H9 (cell line): ENCODE data around the gene MLPH. TPM values are rescaled to one million over a fixed set of nuclear protein-coding genes. Genes with fewer than 3 reads are reported as not detected.

ENCODE experiments used
- DNase-seq: peaks from one replicate; pipeline ENCODE4 v3.0.0-alpha.2; 2017
- H2AFZ ChIP-seq: one replicate; pipeline ENCODE4 v1.6.1; 2013; ENCODE audit warnings: mild to moderate bottlenecking, low read length, control low read depth, moderate library complexity
- H2AK5ac ChIP-seq: 2 replicates; pipeline ENCODE4 v1.6.1; 2013; ENCODE audit warnings: low read length, control low read depth, mixed read lengths; ENCODE audit not compliant: insufficient read length
- H2BK120ac ChIP-seq: one replicate; pipeline ENCODE4 v1.6.1; 2013; ENCODE audit warnings: low read depth, mild to moderate bottlenecking, low read length, control low read depth, inconsistent platforms; ENCODE audit not compliant: poor library complexity, severe bottlenecking
- H2BK12ac ChIP-seq: 2 replicates; pipeline ENCODE4 v1.6.1; 2013; ENCODE audit warnings: low read length, control low read depth, mixed read lengths, low read depth; ENCODE audit not compliant: insufficient read length
- H2BK15ac ChIP-seq: 2 replicates; pipeline ENCODE4 v1.6.1; 2013; ENCODE audit warnings: low read depth, low read length, control low read depth
- H2BK20ac ChIP-seq: one replicate; pipeline ENCODE4 v1.6.1; 2013; ENCODE audit warnings: low read depth, mild to moderate bottlenecking, low read length, control low read depth, inconsistent platforms; ENCODE audit not compliant: poor library complexity, severe bottlenecking
- H2BK5ac ChIP-seq: 2 replicates; pipeline ENCODE4 v1.6.1; 2013; ENCODE audit warnings: low read length, control low read depth, mixed read lengths; ENCODE audit not compliant: insufficient read length
- H3K14ac ChIP-seq: 2 replicates; pipeline ENCODE4 v1.6.1; 2013; ENCODE audit warnings: low read length, control low read depth; ENCODE audit not compliant: insufficient read depth
- H3K18ac ChIP-seq: 2 replicates; pipeline ENCODE4 v1.6.1; 2013; ENCODE audit warnings: low read depth, mild to moderate bottlenecking, mixed read lengths, low read length, control low read depth; ENCODE audit not compliant: insufficient read length
- H3K23ac ChIP-seq: 2 replicates; pipeline ENCODE4 v1.6.1; 2013; ENCODE audit warnings: low read length, control low read depth, mixed read lengths, low read depth; ENCODE audit not compliant: insufficient read length
- H3K23me2 ChIP-seq: 2 replicates; pipeline ENCODE4 v1.6.1; 2013; ENCODE audit warnings: low read depth, mild to moderate bottlenecking, mixed read lengths, low read length, control low read depth; ENCODE audit not compliant: insufficient read length, poor library complexity, severe bottlenecking
- H3K27ac ChIP-seq: 2 replicates; pipeline ENCODE4 v1.5.1; 2013; ENCODE audit warnings: low read length, control low read depth, mixed read lengths, low read depth; ENCODE audit not compliant: insufficient read length
- H3K27me3 ChIP-seq: 2 replicates; pipeline ENCODE4 v1.6.1; 2013; ENCODE audit warnings: low read length, control low read depth, inconsistent platforms; ENCODE audit not compliant: insufficient read depth
- H3K4ac ChIP-seq: 2 replicates; pipeline ENCODE4 v1.6.1; 2013; ENCODE audit warnings: low read depth, mild to moderate bottlenecking, control low read depth, inconsistent platforms, low read length, moderate library complexity
- H3K4me1 ChIP-seq: 2 replicates; pipeline ENCODE4 v1.6.1; 2013; ENCODE audit warnings: low read length, control low read depth, inconsistent platforms; ENCODE audit not compliant: insufficient read depth
- H3K4me2 ChIP-seq: 2 replicates; pipeline ENCODE4 v1.6.1; 2013; ENCODE audit warnings: low read length, control low read depth, mixed read lengths; ENCODE audit not compliant: insufficient read length, insufficient read depth
- H3K56ac ChIP-seq: 2 replicates; pipeline ENCODE4 v1.6.1; 2013; ENCODE audit warnings: low read depth, mild to moderate bottlenecking, mixed read lengths, low read length, control low read depth; ENCODE audit not compliant: insufficient read length
- H3K79me1 ChIP-seq: 2 replicates; pipeline ENCODE4 v1.6.1; 2013; ENCODE audit warnings: low read depth, mild to moderate bottlenecking, moderate library complexity, low read length, control low read depth, inconsistent platforms; ENCODE audit not compliant: insufficient read depth, poor library complexity, severe bottlenecking
- H3K79me2 ChIP-seq: 2 replicates; pipeline ENCODE4 v1.6.1; 2013; ENCODE audit warnings: low read length, control low read depth, inconsistent platforms; ENCODE audit not compliant: insufficient read depth
- H3K9ac ChIP-seq: 2 replicates; pipeline ENCODE4 v1.6.1; 2013; ENCODE audit warnings: low read length, control low read depth, mixed read lengths; ENCODE audit not compliant: insufficient read length; ENCODE audit errors: extremely low read depth
- H3K9me3 ChIP-seq: one replicate; pipeline ENCODE4 v1.6.1; 2013; ENCODE audit warnings: low read depth, low read length, inconsistent platforms; ENCODE audit not compliant: control insufficient read depth
- H3T11ph ChIP-seq: one replicate; pipeline ENCODE4 v1.6.1; 2013; ENCODE audit warnings: mild to moderate bottlenecking, low read length, control low read depth, inconsistent platforms
- H4K20me1 ChIP-seq: one replicate; pipeline ENCODE4 v1.6.1; 2013; ENCODE audit not compliant: control insufficient read depth, insufficient read length, insufficient read depth
- H4K5ac ChIP-seq: 2 replicates; pipeline ENCODE4 v1.6.1; 2013; ENCODE audit warnings: low read depth, mild to moderate bottlenecking, mixed read lengths, low read length, control low read depth; ENCODE audit not compliant: insufficient read length
- H4K8ac ChIP-seq: replicated peaks from 2 replicates; pipeline ENCODE4 v1.6.1; 2013; ENCODE audit warnings: low read length, control low read depth, mixed read lengths, low read depth; ENCODE audit not compliant: insufficient read length
- H4K91ac ChIP-seq: 2 replicates; pipeline ENCODE4 v1.6.1; 2013; ENCODE audit warnings: low read depth, mild to moderate bottlenecking, moderate library complexity, mixed read lengths, low read length, control low read depth; ENCODE audit not compliant: insufficient read length
- H3K27ac Mint-ChIP-seq, 3 experiments: 2 replicates in 2 of 3; 3 replicates in 1 of 3; pipeline ENCODE4 v1.8.0; 2020 to 2021; ENCODE audit warnings: mixed read lengths in 3 of 3, mild to moderate bottlenecking in 1 of 3, moderate library complexity in 1 of 3
- H3K27me3 Mint-ChIP-seq: 2 replicates; pipeline ENCODE4 v1.8.0; 2021; ENCODE audit warnings: low read depth, mild to moderate bottlenecking, moderate library complexity, mixed read lengths
- H3K36me3 Mint-ChIP-seq, 3 experiments: 2 replicates in 2 of 3; 3 replicates in 1 of 3; pipeline ENCODE4 v1.8.0; 2020 to 2021; ENCODE audit warnings: low read depth in 3 of 3, mixed read lengths in 3 of 3; ENCODE audit not compliant: insufficient read depth in 1 of 3
- H3K4me1 Mint-ChIP-seq, 2 experiments: 2 replicates each; pipeline ENCODE4 v1.8.0; 2020; ENCODE audit warnings: mixed read lengths in 2 of 2
- H3K4me3 Mint-ChIP-seq, 2 experiments: 2 replicates in 1 of 2; 3 replicates in 1 of 2; pipeline ENCODE4 v1.8.0; 2020 to 2021; ENCODE audit warnings: mild to moderate bottlenecking in 2 of 2, mixed read lengths in 2 of 2, moderate library complexity in 1 of 2
- H3K9me3 Mint-ChIP-seq, 2 experiments: 2 replicates in 1 of 2; 3 replicates in 1 of 2; pipeline ENCODE4 v1.8.0; 2020; ENCODE audit warnings: mild to moderate bottlenecking in 2 of 2, mixed read lengths in 2 of 2, moderate library complexity in 1 of 2
- WGBS: extraction: QIAGEN DNeasy Blood & Tissue Kit; methylation state at CpG from one replicate; pipeline ENCODE4 v1.1.7; 2013; ENCODE audit warnings: missing lambda C conversion rate, low lambda C conversion rate, mixed read lengths; ENCODE audit not compliant: insufficient read length; ENCODE audit errors: extremely low coverage; 5-methylcytosine and 5-hydroxymethylcytosine counted together
- total RNA-seq: library from RNA; stranded (reverse); gene quantifications from 2 replicates; pipeline ENCODE4 v1.2.1, GENCODE V29; 2021
- TF ChIP-seq, protein P1 (sequence below): fragments of 200-600 bp; sonication (generic); conservative IDR thresholded peaks from 3 replicates; pipeline ENCODE4 v1.8.0; 2021; ENCODE audit warnings: antibody characterized with exemption, mild to moderate bottlenecking

The MLPH gene
- total RNA-seq, 1 experiment from 2014 or later: 3.4 TPM

- Histone ChIP-seq H4K20me1 (no peaks in the 10 kb centered on the region), H3K18ac (no peak overlapping the region), H3K14ac (no peak overlapping the region), H3K9me3 (no peaks in the 10 kb centered on the region), H3K23ac (no peak overlapping the region), H3K79me2 (no peaks in the 10 kb centered on the region), H2AFZ (no peak overlapping the region), H3K27ac (no peak overlapping the region), H3K79me1 (no peaks in the 10 kb centered on the region), H2BK20ac (no peak overlapping the region), H2BK5ac (no peak overlapping the region), H3T11ph (no peak overlapping the region), H3K23me2 (no peaks in the 10 kb centered on the region), H2BK120ac (no peak overlapping the region), H3K56ac (no peak overlapping the region), H3K9ac (no peak overlapping the region), H4K5ac (no peak overlapping the region), H4K91ac (no peak overlapping the region), H3K4ac (no peak overlapping the region), H3K4me1 (no peaks in the 10 kb centered on the region), H3K4me2 (no peak overlapping the region), H4K8ac (no peak overlapping the region), H2BK15ac (no peak overlapping the region), H2BK12ac (no peak overlapping the region), H3K27me3 (no peaks in the 10 kb centered on the region), H2AK5ac (no peak overlapping the region)
- peaks cover 20% of the 10 kb centered on the region for H3K27me3 Mint-ChIP-seq
- no peak overlapping the region for H3K4me3 Mint-ChIP-seq
- DNase-seq: no peak
- H3K4me1 Mint-ChIP-seq: peaks cover 6 to 10% of the 10 kb centered on the region in 2 experiments
- TF ChIP-seq, protein P1, sequence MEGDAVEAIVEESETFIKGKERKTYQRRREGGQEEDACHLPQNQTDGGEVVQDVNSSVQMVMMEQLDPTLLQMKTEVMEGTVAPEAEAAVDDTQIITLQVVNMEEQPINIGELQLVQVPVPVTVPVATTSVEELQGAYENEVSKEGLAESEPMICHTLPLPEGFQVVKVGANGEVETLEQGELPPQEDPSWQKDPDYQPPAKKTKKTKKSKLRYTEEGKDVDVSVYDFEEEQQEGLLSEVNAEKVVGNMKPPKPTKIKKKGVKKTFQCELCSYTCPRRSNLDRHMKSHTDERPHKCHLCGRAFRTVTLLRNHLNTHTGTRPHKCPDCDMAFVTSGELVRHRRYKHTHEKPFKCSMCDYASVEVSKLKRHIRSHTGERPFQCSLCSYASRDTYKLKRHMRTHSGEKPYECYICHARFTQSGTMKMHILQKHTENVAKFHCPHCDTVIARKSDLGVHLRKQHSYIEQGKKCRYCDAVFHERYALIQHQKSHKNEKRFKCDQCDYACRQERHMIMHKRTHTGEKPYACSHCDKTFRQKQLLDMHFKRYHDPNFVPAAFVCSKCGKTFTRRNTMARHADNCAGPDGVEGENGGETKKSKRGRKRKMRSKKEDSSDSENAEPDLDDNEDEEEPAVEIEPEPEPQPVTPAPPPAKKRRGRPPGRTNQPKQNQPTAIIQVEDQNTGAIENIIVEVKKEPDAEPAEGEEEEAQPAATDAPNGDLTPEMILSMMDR: no peak
- no peak overlapping the region for H3K27ac Mint-ChIP-seq
- H3K9me3 Mint-ChIP-seq: no peaks in the 10 kb centered on the region
- WGBS: no CpG with 5 or more reads among the region's 19 CpGs
- H3K36me3 Mint-ChIP-seq: no peaks in the 10 kb centered on the region; a peak in 2 of 7 replicates
Observed at GRCh38 chr2:237529452-237530402, 42.7 kb downstream of the MLPH start.
